Smooth muscle cell (in vitro differentiated cells): Measurements from ENCODE around the gene ITGA6. TPM values are rescaled to one million over a fixed set of nuclear protein-coding genes. Genes with fewer than 3 reads are reported as not detected.

Experiments
- DNase-seq: peaks from one replicate; lab custom pipeline; 2025; ENCODE audit not compliant: unreplicated experiment; lab: John Stamatoyannopoulos, UW
- H2AFZ ChIP-seq: fragments of 200-600 bp; sonication (generic); 2 replicates; pipeline ENCODE4 v1.6.0; 2016; ENCODE audit warnings: antibody characterized with exemption, low read depth, mild to moderate bottlenecking
- H3F3A ChIP-seq: fragments of 200-600 bp; sonication (generic); 2 replicates; pipeline ENCODE4 v1.6.0; 2017; ENCODE audit warnings: antibody characterized with exemption, low read depth
- H3K27ac ChIP-seq: fragments of 200-600 bp; sonication (generic); 2 replicates; pipeline ENCODE4 v1.5.1; 2016; ENCODE audit warnings: low read depth, mild to moderate bottlenecking
- H3K27me3 ChIP-seq: fragments of 200-600 bp; sonication (generic); 2 replicates; pipeline ENCODE4 v1.6.1; 2016; ENCODE audit warnings: low read depth, mild to moderate bottlenecking
- H3K36me3 ChIP-seq: fragments of 200-600 bp; sonication (generic); 2 replicates; pipeline ENCODE4 v1.5.1; 2016; ENCODE audit warnings: low read depth
- H3K4me1 ChIP-seq: fragments of 200-600 bp; sonication (generic); 2 replicates; pipeline ENCODE4 v1.5.1; 2016; ENCODE audit warnings: low read depth
- H3K4me2 ChIP-seq: fragments of 200-600 bp; sonication (generic); 2 replicates; pipeline ENCODE4 v1.6.0; 2016; ENCODE audit warnings: mild to moderate bottlenecking
- H3K4me3 ChIP-seq: fragments of 200-600 bp; sonication (generic); 2 replicates; pipeline ENCODE4 v1.5.1; 2016; ENCODE audit warnings: mild to moderate bottlenecking
- H3K79me2 ChIP-seq: fragments of 200-600 bp; sonication (generic); 2 replicates; pipeline ENCODE4 v1.6.0; 2016; ENCODE audit warnings: low read depth, mild to moderate bottlenecking
- H3K9ac ChIP-seq: fragments of 200-600 bp; sonication (generic); 2 replicates; pipeline ENCODE4 v1.6.0; 2016; ENCODE audit warnings: low read depth
- H3K9me3 ChIP-seq: fragments of 200-600 bp; sonication (generic); replicated peaks from 2 replicates; pipeline ENCODE4 v1.5.1; 2016; ENCODE audit warnings: low read depth
- H4K20me1 ChIP-seq: fragments of 200-600 bp; sonication (generic); 2 replicates; pipeline ENCODE4 v1.6.0; 2016; ENCODE audit warnings: low read depth
- WGBS: methylation state at CpG from one replicate; pipeline ENCODE4 v1.1.7; 2016; ENCODE audit warnings: low lambda C conversion rate; 5-methylcytosine and 5-hydroxymethylcytosine counted together
- polyA plus RNA-seq: library from polyadenylated mRNA; unstranded; fragments of >200 nt; fragmentation: Nextera tagmentation; extraction: Ambion mirVana; gene quantifications from 2 replicates; pipeline ENCODE4 v1.2.1, GENCODE V29; 2016
- total RNA-seq: library from RNA; depleted of rRNA; stranded (reverse); fragments of >200 nt; gene quantifications from 2 replicates; pipeline ENCODE4 v1.2.3, GENCODE V29; 2014
- TF ChIP-seq, protein P1 (sequence below): fragments of 200-600 bp; sonication (generic); IDR thresholded peaks from 2 replicates; pipeline ENCODE4 v1.5.1; 2017; ENCODE audit warnings: borderline replicate concordance, mild to moderate bottlenecking, antibody characterized with exemption; ENCODE audit not compliant: insufficient read depth, poor library complexity, severe bottlenecking

Gene ITGA6
- total and polyA plus RNA-seq, 2 experiments from 2014 or later, result 11.8 to 198 TPM

- Histone ChIP-seq H3K27me3 (no peaks in the 10 kb centered on the region), H3K4me3 (no peak overlapping the region), H2AFZ (no peak overlapping the region), H3F3A (no peaks in the 10 kb centered on the region), H3K36me3 (no peaks in the 10 kb centered on the region), H3K9ac (no peak overlapping the region), H3K9me3 (no peaks in the 10 kb centered on the region), H3K27ac (peak overlapping the region; percentile 51), H3K4me2 (no peak overlapping the region), H3K4me1 (peaks cover 12% of the 10 kb centered on the region), H3K79me2 (no peaks in the 10 kb centered on the region), H4K20me1 (no peaks in the 10 kb centered on the region)
- no peak for DNase-seq
- TF ChIP-seq, protein P1, sequence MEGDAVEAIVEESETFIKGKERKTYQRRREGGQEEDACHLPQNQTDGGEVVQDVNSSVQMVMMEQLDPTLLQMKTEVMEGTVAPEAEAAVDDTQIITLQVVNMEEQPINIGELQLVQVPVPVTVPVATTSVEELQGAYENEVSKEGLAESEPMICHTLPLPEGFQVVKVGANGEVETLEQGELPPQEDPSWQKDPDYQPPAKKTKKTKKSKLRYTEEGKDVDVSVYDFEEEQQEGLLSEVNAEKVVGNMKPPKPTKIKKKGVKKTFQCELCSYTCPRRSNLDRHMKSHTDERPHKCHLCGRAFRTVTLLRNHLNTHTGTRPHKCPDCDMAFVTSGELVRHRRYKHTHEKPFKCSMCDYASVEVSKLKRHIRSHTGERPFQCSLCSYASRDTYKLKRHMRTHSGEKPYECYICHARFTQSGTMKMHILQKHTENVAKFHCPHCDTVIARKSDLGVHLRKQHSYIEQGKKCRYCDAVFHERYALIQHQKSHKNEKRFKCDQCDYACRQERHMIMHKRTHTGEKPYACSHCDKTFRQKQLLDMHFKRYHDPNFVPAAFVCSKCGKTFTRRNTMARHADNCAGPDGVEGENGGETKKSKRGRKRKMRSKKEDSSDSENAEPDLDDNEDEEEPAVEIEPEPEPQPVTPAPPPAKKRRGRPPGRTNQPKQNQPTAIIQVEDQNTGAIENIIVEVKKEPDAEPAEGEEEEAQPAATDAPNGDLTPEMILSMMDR, result no peak
- 72% methylated on average over 4 of the region's 4 CpGs for WGBS
Observed at GRCh38 chr2:172464400-172465129, 37.2 kb downstream of the ITGA6 start.

GRCh38 chr2:172465417-172466334 is 38.3 kb downstream of the ITGA6 start:
- H3K4me2 ChIP-seq, result peak overlapping the region; percentile 71
- H3F3A ChIP-seq, result no peaks in the 10 kb centered on the region
- H3K79me2 ChIP-seq, result no peaks in the 10 kb centered on the region
- TF ChIP-seq, protein P1, result peak; percentile 87
- H3K4me1 ChIP-seq, result peaks cover 12% of the 10 kb centered on the region
- no peak overlapping the region for H2AFZ ChIP-seq
- no peak overlapping the region for H3K9ac ChIP-seq
- H3K27ac ChIP-seq, result no peak overlapping the region
- no peaks in the 10 kb centered on the region for H3K9me3 ChIP-seq
- no peaks in the 10 kb centered on the region for H4K20me1 ChIP-seq
- no peaks in the 10 kb centered on the region for H3K27me3 ChIP-seq
- no peaks in the 10 kb centered on the region for H3K36me3 ChIP-seq
- peak overlapping the region; percentile 22 for H3K4me3 ChIP-seq
- DNase-seq, result no peak
- WGBS, result 48% methylated on average over 24 of the region's 24 CpGs

GRCh38 chr2:172467382-172467781 is 40.0 kb downstream of the ITGA6 start:
- no peaks in the 10 kb centered on the region for H4K20me1 ChIP-seq
- no peak overlapping the region for H3K9ac ChIP-seq
- H3K27me3 ChIP-seq, result no peaks in the 10 kb centered on the region
- H3K27ac ChIP-seq, result no peak overlapping the region
- no peaks in the 10 kb centered on the region for H3F3A ChIP-seq
- no peak overlapping the region for H2AFZ ChIP-seq
- H3K4me3 ChIP-seq, result no peak overlapping the region
- H3K36me3 ChIP-seq, result no peaks in the 10 kb centered on the region
- TF ChIP-seq, protein P1, result peak; percentile 13
- H3K9me3 ChIP-seq, result no peaks in the 10 kb centered on the region
- WGBS, result 74% methylated on average over 8 of the region's 8 CpGs
- no peak overlapping the region for H3K4me2 ChIP-seq
- no peaks in the 10 kb centered on the region for H3K79me2 ChIP-seq
- H3K4me1 ChIP-seq, result no peaks in the 10 kb centered on the region
- no peak for DNase-seq
